HL-60/S4 treated with retinoic acid at 250 ng/mL for 4 days and 3 days (cell line): ENCODE measurements around the gene PRAMEF25.
"Not testable (repeated sequence)": the region's sequence is repeated elsewhere in the genome, so short reads cannot be mapped to it uniquely, and the experiment has no call there.

Experiments used
- in situ Hi-C: fragments of 300-500 bp; cut with MboI; formaldehyde crosslinking; loops from 2 replicates; pipeline ENCODE4 v1.7.0; 2022; ENCODE audit warnings: low sequenced_read_pairs

PRAMEF25 gene

DNA sequence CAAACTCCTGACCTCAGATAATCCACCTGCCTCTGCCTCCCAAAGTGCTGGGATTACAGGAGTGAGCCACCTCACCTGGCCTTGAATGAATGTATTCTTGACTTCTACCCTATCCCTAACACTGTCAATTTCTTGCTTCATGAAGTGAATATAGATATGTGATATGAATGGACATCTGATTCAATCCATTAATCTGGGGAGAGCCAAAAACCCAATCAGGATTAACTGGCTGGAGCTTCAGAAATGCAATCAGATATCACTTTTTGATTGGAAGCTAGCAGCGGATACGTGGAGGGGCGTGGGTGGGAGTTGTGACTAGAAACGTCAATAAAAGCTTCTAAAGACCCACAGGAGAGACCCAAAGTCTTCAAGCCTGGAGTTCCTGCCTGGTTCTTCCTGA is at the start of gene PRAMEF25:
TSS of gene PRAMEF25 (plus strand) at position 301 of the 400 bp plus-strand sequence. CDS start 2,920 bp downstream, outside the sequence.
- in situ Hi-C loops: not testable (repeated sequence)

GRCh38 chr1:13056475-13056874 is 14.1 kb upstream of the PRAMEF25 start, which contains the start of gene PRAMEF27:
PRAMEF27 (minus strand) TSS chr1:13056575; CDS start chr1:13053659, 2,916 bp downstream.
- in situ Hi-C loops: not testable (repeated sequence)

DNA sequence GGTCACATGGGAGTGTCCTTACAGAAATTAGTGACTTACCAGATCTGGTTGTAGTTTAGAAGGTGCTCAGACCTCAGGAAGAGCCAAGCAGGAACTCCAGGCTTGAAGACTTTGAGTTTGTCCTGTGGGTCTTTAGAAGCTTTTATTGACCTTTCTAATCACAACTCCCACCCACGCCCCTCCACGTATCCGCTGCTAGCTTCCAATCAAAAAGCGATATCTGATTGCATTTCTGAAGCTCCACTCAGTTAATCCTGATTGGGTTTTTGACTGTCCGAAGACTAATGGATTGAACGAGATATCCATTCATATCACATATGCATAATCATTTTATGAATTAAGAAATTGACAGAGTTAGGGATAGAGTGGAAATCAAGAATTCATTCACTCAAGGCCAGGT is 46.2 kb downstream of the PRAMEF25 start, which contains the start of gene HNRNPCL2:
TSS of gene HNRNPCL2 (minus strand) at position 101 of the 400 bp plus-strand sequence. CDS start 454 bp downstream, outside the sequence.
- in situ Hi-C loops: not testable (repeated sequence)
